GM12801 (cell line): ENCODE measurements around the gene NRROS.

ENCODE experiments used
- TF ChIP-seq, protein P1 (sequence below): IDR thresholded peaks from one replicate; pipeline ENCODE4 v1.5.1; 2011; ENCODE audit warnings: control low read depth; ENCODE audit not compliant: insufficient read length; ENCODE audit errors: extremely low read depth

NRROS gene

DNA sequence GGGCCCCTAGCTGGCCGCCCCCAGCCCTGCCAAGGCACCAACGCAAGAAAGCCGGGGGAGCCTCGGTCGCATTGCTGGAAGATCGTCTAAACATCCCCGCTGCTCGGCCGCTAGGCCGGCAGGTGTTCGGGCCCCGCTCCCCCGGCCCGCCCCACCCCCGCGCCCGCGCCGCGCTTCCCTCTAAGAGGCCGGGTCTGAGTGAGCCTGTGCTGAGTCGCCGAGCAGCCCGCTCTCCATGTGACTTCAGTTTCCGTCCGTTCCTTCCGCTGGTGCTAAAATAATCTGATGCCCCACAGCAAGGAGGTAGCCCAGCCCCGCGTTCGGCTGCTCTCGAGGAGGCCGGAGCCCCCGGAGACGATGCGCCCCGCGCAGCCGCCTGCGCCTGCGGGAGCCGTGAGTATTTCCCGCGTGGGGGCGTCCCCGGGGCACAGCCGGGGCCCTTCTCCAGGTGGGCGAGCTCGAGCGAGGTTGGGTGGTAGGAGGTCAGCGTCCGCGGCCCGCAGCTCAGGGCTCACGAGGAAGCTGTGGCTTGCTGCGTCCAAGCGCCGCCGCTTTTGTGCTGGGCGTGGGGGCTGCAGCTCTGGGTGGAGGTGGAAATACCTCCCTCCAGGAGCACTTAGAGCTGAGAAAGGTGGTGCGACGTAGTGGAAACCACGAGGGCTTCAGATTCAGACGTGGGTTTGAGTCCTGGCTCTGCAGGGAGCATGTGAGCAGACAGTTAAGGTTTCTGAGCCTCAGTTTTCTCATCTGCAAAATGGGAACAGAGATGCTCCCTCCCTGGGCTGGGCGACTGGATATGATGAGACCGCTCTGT is at the start of gene NRROS:
Gene NRROS, plus strand, starts transcription at position 212 of the 814 bp plus-strand sequence. CDS start 14,846 bp downstream, outside the sequence.
- TF ChIP-seq, protein P1, sequence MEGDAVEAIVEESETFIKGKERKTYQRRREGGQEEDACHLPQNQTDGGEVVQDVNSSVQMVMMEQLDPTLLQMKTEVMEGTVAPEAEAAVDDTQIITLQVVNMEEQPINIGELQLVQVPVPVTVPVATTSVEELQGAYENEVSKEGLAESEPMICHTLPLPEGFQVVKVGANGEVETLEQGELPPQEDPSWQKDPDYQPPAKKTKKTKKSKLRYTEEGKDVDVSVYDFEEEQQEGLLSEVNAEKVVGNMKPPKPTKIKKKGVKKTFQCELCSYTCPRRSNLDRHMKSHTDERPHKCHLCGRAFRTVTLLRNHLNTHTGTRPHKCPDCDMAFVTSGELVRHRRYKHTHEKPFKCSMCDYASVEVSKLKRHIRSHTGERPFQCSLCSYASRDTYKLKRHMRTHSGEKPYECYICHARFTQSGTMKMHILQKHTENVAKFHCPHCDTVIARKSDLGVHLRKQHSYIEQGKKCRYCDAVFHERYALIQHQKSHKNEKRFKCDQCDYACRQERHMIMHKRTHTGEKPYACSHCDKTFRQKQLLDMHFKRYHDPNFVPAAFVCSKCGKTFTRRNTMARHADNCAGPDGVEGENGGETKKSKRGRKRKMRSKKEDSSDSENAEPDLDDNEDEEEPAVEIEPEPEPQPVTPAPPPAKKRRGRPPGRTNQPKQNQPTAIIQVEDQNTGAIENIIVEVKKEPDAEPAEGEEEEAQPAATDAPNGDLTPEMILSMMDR: no peak

DNA sequence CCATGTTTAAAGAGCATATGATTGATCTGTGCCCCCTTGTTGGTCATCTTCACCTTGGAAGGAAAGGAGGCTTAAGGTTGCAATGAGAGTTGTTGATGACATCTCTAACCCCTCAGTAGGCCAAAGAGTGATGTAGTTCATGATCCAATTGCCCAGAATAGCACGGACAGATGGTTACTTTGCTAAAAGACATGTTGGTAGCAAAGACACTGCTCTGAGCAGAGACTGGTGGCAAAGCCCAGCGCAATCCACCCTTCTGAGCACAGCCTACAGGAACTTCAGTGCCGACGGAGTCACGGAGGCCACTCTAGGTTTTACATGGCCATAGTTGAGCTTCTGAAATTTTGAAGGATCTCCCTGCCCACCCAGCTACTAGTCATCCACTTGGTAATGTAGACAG is 49.2 kb upstream of the NRROS start:
- TF ChIP-seq, protein P1: no peak

DNA sequence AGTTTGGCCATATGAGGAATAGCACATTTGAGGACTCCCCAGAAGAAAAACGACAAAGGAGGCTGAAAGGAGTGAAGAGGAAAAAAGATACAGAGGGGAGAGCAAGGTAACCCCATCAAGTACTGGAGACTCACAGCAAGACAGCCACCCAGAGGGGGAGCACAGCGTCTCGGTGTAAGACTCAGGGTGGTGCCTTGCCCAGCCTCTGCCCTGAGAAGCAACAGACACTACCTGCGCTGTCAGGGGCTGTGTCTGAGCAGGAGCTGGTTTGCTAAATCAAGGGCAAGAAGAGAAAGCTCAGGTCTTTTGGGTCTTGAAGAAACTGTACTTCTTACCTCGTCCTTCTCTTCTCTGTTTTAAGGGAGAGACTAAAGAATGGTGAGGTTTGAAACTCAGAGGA is 43.1 kb upstream of the NRROS start:
- TF ChIP-seq, protein P1: no peak

DNA sequence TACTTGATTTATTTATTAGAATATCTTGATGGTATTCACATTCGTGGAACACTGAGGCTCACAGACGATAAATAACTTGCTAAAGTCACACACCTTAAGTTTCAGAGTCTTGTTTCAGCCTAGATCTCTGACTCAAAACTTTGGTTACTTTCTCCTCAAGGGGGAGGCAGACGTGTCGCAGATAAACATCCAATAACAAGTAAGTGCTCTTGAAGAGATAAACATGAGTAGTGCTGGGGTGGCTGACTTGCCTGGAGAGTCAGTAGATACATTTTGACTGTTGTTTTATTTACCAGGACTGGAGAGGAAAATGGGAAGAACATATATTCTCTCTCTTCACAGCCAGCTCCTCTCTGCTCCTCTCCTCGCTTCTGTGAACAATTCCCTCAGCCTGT is 39.8 kb upstream of the NRROS start:
- TF ChIP-seq, protein P1: no peak

DNA sequence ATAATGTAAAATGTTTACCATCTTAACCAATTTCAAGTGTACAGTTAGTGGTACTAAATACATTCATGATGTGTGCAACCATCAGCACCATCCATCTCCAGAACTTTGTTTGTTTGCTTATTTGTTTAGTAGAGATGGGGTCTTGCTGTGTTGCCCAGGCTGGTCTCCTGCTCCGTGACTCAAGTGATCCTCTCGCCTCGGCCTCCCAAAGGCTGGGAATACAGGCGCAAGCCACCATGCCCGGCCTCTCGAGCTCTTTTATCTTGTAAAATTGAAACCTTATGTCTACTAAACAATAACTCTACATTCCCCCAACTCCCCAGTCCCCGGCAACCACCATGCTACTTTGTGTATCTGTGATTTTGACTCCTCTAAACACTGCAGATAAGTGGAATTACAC is 39.1 kb upstream of the NRROS start:
- TF ChIP-seq, protein P1: no peak

DNA sequence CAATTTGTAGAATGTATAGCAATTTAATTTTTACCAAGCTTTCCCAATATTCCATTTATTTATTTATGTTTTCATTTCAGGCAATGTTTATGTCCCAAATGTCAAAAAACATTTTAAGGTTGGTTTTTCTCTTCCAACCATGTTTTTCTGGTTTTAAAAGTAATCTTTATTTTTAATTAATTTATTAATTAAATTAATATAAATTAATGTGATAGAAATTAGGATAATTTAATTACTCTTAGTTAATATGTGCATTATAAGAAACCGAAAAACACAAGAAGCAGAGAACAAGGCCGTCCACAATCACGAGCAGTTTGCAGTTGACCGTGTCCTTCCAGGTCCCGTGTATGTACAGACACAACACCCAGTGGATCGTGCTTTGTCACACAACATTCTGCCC is 36.8 kb upstream of the NRROS start:
- TF ChIP-seq, protein P1: no peak

DNA sequence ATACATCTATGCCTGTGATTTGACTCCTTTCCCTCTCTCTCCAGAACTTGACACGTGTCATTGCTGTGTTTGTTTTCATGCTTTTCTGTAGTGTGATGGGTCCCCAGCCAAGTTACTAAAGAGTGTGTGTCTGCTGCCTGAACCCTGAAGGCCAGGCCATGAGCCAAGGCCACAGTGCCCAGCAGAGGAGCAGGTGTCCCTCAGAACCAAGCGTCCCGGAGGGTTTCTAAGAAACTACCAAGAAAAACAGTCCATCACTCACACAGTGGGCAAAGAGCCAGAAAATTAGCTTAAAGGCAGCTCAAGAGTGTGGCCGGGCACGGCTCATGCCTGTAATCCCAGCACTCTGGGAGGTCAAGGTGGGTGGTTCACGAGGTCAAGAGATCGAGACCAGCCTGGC is 35.8 kb upstream of the NRROS start:
- TF ChIP-seq, protein P1: no peak

DNA sequence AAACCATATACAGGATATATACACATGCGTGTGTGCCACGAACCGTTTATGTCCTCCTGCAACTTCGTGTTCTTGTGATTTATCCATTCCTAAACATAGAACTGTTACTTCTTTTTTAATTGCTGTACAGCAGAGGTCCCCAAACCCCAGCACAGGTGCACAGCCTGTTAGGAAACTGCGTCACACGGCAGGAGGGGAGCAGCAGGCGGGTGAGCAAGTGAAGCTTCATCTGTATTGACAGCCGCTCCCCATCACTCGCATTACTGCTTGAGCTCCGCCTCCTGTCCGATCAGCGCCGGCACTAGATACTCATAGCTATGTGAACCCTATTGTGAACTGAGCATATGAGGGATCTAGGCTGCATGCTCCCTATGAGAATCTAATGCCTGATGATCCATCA is 34.9 kb upstream of the NRROS start:
- TF ChIP-seq, protein P1: no peak
